Epithelial cell of prostate (primary cell): ENCODE measurements around the gene KRTAP5-6.

Experiments
- DNase-seq: peaks from one replicate; pipeline ENCODE4 v3.0.0-alpha.2; 2011; ENCODE audit warnings: low read depth, low spot score
- H3K27ac ChIP-seq: fragments of 450-650 bp; 2 replicates; pipeline ENCODE4 v1.5.1; 2017; ENCODE audit warnings: mild to moderate bottlenecking

Gene KRTAP5-6

GRCh38 chr11:1744137-1744886, 47.3 kb downstream of the KRTAP5-6 start:
- no peak overlapping the region for H3K27ac ChIP-seq

GRCh38 chr11:1744891-1745700, 48.1 kb downstream of the KRTAP5-6 start:
- no peak overlapping the region for H3K27ac ChIP-seq
- no peak for DNase-seq

More at GRCh38 chr11:1744137-1744886, 47.3 kb downstream of the KRTAP5-6 start:
- DNase-seq: no peak

- DNase-seq: no peak
- no peak overlapping the region for H3K27ac ChIP-seq
Measured at GRCh38 chr11:1745701-1746320, 48.8 kb downstream of the KRTAP5-6 start.

GRCh38 chr11:1746511-1746931, 49.5 kb downstream of the KRTAP5-6 start:
- H3K27ac ChIP-seq: no peak overlapping the region
- no peak for DNase-seq

- DNase-seq: no peak
- no peak overlapping the region for H3K27ac ChIP-seq
Measured at GRCh38 chr11:1746956-1747752, 50.2 kb downstream of the KRTAP5-6 start.
